Left forelimb (tissue), 1 donor: ENCODE data around the gene CRISPLD2.
"Not testable (repeated sequence)": the region's sequence is repeated elsewhere in the genome, so short reads cannot be mapped to it uniquely, and the experiment has no call there.

Experiments used
- DNase-seq: peaks from one replicate; pipeline ENCODE4 v3.0.0-alpha.2; 2018; ENCODE audit warnings: low spot score

CRISPLD2 gene

DNA sequence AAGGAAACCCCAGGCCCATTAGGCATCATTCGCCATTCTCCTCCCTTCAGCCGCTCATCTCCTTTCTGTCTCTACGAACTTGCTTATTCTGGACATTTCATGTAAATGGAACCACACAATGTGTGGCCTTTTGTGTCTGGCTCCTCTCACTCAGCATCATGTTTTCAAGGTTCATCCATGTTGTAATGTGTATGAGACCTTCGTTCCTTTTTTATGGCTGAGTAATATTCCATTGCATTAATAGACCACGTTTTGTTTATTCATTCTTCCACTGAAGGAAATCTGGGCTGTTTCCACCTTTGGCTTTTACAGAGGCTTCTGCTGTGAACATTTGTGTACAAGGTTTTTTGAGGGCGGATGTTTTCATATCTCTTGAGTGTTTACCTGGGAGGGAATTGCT, 3.2 kb downstream of the CRISPLD2 start:
- no peak for DNase-seq

GRCh38 chr16:84823484-84823883, 3.7 kb downstream of the CRISPLD2 start:
- no peak for DNase-seq

- no peak for DNase-seq
These were observed 4.1 kb downstream of the CRISPLD2 start for GRCh38 chr16:84823926-84824325.

DNA sequence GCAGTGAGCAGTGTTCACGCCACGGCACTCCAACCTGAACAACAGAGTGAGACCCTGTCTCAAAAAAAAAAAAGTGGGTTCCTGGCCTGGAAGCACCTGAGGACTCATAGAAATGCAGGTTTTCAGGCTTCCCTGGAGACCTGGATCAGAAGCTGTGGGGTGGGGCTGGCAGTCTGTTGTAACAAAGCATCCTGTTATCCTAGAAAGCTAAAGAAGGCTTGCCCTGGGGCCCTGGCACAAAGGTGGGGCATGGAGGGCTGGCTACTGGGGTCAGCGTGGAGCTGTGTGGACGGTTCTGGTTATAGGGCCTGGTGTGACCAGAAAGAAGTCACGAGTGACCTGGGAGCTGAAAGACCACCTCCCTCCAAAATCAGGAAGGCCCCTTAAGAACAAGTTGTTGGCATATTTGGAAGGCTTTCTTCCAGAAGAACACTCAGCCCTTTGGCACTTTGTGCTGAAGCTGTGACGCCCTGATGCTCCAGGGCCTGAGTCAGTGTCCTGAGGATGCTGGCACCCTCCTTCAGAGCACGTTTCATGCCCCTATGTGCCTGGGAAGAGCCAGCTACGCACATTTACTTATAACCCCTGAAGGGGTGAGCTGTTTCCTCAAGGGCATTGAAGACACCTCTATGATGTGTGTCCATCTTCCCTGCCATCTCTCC, 6.2 kb downstream of the CRISPLD2 start:
- DNase-seq: no peak

- DNase-seq: no peak
These were observed 6.8 kb downstream of the CRISPLD2 start for GRCh38 chr16:84826558-84826941.

GRCh38 chr16:84827131-84827574, 7.4 kb downstream of the CRISPLD2 start:
- no peak for DNase-seq

GRCh38 chr16:84827897-84828296, 8.1 kb downstream of the CRISPLD2 start:
- no peak for DNase-seq

DNA sequence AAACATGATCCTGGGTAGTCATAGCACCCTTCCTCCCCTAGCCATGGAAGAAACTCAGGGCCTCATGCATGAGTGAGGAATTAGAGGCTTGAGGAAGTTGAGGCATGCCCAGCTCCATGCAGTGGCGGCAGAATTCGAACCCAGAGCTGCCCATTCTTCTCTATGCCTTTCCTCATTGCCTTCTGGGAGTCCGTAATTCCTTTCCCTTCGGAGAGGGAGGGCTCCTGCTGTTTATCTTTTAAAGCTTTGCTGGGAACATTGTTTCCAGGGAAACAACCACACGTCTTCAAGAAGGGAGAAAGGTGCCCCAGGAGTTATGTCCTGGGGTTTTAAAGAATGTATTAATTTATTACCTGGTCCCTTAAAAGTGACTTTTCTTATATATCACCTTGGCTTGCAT, 8.5 kb downstream of the CRISPLD2 start:
- DNase-seq: no peak

DNA sequence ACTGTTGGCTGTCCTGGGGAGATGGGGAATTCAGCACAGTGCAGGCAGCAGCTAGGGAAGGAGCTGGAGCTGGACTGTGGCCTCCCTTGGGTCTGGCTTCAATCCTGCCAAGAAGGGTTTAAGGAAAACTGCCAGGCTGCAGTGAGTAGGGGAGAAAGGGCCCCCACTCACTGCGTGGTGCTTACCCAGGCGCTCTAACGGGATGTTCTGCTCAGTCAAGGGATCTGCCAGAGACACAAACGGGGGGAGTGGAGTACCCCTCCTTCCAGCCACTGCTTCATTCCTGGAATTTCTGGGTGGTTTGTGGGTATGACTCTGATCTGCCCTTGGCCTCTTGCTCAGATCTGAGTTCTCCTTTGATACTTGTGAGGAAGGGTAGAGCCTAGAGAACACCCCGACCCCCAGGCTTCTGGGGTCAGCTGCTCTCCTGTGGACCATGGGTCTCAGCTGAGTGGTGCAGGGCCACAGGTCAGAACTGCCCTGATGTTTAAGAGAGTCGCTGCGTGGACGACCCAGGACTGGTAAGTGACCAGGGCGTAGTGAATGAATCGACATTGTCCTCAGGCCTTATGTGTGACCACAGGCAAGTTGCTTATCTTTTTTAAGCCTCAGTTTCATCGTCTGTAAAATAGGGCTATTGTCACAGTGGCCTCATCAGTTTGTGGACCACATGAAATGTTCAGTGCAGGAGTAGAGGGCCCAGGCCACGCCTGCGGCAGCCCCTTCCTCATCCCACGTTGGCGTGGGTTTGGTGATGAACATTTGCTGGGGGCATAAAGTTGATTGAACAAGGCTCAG, 9.6 kb downstream of the CRISPLD2 start:
- DNase-seq: no peak

GRCh38 chr16:84830765-84831384, 11.1 kb downstream of the CRISPLD2 start:
- DNase-seq: no peak

DNA sequence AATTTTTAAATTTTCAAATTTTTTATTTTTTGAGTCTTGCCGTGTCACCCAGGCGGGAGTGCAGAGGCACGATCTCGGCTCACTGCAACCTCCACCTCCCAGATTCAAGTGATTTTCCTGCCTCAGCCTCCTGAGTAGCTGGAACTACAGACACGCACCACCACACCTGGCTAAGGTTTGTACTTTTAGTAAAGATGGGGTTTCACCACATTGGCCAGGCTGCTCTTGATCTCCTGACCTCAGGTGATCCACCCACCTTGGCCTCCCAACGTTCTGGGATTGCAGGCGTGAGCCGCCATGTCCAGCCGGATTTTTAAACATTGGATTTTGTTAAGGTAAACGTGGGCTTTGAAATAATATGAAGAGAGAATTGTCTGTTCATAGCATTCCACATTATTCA, 11.9 kb downstream of the CRISPLD2 start:
- DNase-seq: not testable (repeated sequence)

GRCh38 chr16:84832488-84833143, 12.8 kb downstream of the CRISPLD2 start:
- DNase-seq: no peak

GRCh38 chr16:84833144-84833500, 13.3 kb downstream of the CRISPLD2 start:
- DNase-seq: no peak

DNA sequence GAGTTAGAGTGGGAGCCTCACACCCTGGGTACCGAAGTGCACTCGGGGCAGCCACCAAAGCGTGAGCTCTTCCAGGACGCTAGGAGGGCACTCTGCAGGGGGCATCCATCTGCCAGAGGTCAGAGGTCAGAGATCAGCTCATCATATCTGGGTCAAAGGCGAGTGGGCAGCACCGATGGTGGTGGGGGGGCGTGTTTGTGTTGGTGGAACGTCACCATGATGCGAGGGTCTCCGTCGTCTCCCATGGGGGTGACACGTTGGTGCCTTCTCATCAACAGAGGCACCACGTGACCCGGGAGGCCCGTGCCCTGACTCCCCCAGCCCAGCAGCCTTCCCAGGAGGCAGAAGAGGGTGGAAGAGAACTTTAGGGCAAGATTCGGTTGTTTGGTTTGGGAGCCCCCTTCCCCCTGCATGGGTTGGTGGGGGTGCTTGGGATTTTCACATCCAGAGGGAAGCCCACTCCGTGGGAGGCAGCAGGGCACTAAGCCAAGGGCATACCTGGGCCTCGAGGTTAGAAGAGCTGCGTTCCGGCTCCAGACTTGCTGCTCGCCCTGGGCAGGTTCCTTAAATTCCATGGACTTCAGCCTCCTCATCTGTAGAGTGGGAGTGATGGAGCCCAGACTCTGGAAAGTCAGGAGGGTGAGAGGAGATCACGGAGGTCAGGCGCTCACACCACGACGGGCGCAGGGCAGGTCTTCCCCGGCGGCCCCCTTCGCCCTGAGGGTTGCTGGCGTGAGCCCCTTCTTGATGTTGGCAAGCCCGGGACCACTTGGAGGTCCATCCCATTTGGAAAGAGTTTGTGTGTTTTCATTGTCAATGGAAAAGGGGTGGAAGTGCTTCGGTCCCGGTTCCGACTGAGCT, 14.0 kb downstream of the CRISPLD2 start:
- no peak for DNase-seq

GRCh38 chr16:84834403-84834772, 14.6 kb downstream of the CRISPLD2 start:
- DNase-seq: no peak

DNA sequence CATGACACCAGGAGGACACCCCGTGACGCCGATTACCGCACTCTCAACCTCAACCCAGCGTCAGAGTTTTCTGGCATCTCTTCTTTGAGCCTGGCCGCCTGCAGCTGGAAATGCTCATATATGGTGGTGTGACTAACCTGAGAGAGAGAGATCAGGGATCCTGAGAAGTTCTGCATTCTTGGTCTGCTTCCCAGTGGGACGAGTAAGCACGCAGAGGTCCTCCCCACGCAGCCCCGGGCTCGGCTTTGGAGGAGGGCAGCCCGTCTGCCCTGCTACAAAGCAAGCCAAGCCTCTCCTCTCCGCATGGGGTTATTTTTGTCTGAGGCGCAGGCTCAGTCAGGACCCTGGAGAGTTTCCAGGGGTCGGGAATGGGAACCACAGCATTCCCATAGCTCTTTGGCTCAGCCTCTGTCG, 16.5 kb downstream of the CRISPLD2 start:
- peak; percentile 77 for DNase-seq

GRCh38 chr16:84836967-84837366, 17.2 kb downstream of the CRISPLD2 start:
- DNase-seq: no peak

- no peak for DNase-seq
These were observed 18.7 kb downstream of the CRISPLD2 start for GRCh38 chr16:84838383-84838948.

DNA sequence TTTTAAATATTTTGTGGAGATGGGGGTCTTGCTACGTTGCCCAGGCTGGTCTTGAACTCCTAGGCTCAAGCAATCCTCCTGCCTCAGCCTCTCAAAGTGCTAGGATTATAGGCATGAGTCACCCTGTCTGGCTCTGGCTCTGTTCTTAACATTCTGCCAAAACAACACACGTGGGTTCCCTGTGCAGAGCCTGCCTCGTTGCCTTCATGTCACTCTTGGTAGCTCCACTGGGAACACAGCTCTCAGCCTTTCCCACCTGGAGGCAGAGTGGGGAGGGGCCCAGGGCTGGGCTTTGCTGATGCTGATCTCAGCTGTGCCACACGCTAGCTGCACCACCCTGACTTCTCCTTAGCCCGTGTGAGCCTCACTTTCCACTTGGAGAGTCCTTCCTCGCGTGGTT, 19.3 kb downstream of the CRISPLD2 start:
- no peak for DNase-seq

DNA sequence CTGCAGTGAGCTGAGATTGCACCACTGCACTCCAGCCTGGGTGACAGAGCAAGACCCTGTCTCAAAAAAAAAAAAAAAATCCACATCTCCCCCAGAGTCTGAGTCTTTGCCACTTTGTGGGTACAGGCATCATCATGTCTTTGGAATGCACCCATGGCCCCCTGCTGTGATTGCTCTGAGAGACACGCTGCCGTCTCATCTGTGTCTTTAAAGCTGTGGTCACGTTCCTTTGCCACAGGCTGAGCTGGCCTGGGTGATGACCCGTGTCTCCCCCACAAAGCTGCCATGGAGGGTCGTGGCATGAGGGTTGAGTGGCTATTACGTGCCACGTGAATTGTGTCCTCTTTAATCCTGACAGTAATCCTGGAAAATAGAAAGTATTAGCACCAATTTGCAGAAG, 20.2 kb downstream of the CRISPLD2 start:
- DNase-seq: no peak
